Stimulated activated CD8-positive, alpha-beta memory T cell treated with anti-CD3 and anti-CD28 coated beads, Interleukin-12 subunit alpha, Interleukin-12 subunit beta, amount 100 ng/mL, for 24 hours (primary cell): ENCODE data around the gene SRBD1.

Experiments
- DNase-seq: peaks from one replicate; pipeline ENCODE4 v3.0.0-alpha.2; 2020; ENCODE audit errors: extremely low read depth

Gene SRBD1

DNA sequence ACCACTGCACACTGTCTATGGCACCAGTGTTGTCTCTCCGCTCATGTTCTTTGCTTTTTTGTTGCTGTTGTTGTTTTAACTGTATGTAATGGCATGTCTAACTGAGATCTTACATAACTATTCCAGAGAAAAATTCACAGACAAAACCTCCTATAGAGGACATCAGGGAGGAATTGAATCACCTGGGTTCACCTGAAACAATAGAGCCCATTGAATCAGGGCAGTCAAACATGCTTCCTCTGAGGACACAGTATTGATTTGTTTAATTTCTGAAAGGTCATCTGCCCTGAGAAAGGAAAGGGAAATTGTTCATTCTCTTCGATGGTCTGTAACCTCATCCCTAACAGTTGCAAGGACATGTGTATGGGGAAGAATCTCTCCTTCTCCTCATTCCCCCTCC, 237.5 kb downstream of the SRBD1 start:
- DNase-seq, result no peak

DNA sequence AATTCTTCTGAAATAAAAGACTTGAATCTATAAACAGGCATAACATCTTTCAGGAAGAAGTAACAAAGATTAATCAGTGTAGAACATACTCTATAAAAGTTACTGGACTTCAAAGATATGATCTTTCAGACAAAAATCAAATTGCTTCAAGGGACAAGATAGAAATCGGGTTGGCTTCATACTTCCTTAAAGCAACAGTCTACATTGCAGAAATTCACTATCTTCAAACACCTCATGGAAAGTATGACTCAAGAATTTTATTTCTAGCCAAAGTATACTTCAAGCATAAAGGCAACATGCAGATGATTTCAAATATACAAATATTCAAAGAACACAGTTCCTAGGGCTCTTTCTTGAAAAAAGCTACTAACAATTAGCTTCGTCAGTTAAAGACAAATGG, 240.7 kb downstream of the SRBD1 start:
- no peak for DNase-seq

GRCh38 chr2:45368792-45369191, 242.3 kb downstream of the SRBD1 start:
- DNase-seq, result no peak

DNA sequence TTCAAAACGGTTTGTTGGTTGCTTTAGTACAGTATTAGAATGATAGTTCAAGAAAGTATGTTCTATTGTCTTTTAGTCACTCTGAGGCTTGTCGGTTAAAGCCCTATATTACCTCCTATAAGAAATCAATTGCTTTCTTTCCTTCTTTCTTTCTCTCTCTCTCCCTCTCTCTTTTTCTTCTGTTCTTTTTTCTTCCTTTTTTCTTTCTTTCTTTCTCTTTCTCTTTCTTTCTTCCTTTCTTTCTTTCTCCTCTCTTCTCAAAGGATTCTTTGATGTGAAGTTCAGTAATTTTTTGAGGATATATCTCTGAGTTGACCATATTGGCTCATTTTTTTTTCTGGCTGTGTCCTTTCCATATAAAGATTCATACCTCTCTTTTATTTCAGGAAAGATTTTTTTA, 249.4 kb downstream of the SRBD1 start:
- no peak for DNase-seq

DNA sequence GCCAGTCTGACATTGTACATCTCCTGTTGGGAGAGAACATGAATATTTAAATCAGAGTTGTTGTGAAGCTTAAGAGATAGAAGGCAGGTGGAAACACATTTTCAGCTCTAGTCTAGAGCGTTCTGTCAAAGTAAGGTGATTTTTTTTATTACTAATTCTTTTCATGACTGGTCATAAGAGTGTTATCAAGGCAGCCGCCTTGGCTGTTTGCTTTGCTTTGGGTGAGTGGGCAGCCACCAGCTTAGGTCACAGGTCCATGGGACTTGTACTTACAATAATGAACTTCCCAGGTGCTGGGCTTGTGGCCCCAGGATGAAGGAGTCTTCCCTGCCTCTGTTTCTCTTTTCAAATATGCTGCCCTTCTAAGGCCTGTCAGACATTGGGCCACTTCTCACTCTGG, 256.3 kb downstream of the SRBD1 start:
- no peak for DNase-seq

- DNase-seq, result no peak
These were observed 257.2 kb downstream of the SRBD1 start for GRCh38 chr2:45353879-45354278.

GRCh38 chr2:45352506-45352905, 258.6 kb downstream of the SRBD1 start:
- DNase-seq, result no peak

DNA sequence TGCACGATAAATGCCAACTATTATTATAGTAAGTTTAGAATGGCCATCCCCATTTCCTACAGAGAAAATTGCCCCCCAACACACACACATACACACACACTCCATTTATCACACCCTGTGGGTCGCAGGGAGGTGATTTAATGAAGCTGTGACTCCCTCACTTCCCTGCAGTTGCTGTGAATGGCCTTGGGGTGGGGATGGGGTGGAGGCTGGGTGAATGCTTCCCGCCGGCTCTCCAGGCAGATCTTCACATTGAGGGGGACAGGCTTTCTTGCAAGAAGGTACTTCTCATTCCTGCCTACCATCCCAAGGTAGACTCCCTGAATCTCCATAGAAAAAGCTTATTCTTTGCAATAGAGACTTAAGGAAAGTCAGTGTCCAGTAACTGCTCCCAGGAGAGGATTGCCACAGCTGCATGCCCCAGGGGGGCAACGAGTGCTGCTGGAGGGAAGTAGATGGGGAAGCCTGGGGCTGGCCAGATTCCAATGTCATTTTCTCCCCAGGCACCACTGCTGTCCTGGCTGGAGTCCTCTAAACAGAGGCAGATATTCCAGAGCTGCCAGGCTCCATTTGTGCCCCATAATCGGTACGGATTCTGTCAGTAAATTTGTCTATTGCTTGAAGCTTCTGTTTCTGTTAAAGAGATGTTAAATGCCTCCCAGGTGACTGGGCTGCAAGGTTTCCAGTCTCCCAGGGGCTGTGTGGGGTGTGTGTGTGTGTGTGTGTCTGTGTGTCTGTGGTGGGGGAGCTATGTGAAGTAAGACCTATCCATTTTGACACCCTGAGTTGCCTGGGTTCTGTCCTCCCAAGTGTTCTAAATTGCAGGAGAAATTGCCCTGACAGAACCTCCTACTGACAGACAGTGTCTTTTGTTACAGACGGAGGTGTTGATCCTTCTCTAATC, 265.5 kb downstream of the SRBD1 start:
- no peak for DNase-seq

DNA sequence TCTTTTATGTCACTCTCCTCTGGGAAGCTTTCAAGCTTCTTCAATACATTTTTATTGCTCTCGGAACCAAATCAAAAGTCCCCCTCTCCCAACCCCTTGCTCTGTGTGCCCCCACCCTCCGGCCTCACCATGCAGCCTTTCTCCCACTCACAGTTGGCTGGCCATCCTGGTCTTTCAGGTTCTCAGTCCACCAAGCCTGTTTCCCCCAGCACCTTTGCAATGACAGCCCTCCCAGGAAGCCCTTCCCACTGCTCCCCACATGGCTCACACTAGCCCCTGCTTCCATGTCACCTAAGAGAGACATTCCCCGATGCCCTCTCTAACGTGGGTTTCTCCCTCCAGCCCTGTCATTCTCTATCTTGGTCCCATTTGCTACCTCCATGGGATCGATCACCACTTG, 266.6 kb downstream of the SRBD1 start:
- DNase-seq, result no peak

DNA sequence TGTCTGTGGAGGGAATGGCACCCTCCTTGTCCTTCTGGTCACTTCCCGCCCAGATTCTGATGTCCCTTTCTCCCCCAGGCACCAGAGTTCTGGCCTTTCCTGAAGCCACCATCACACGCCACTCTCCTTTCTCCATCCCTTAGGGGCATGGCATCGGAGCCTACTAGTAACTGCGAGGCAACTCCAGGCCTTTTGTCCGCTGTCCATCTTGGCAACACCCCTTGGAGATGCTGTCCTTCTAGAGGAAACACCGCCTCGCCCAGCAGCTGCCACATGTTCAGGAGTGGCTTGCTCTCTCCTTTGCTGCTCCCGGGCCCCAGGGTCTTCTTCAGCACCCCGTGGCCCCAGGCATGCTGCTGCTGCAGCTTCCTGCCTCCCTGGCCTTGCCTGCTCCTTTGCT, 267.0 kb downstream of the SRBD1 start:
- DNase-seq, result no peak

- DNase-seq, result no peak
These were observed 267.6 kb downstream of the SRBD1 start for GRCh38 chr2:45343251-45344017.

DNA sequence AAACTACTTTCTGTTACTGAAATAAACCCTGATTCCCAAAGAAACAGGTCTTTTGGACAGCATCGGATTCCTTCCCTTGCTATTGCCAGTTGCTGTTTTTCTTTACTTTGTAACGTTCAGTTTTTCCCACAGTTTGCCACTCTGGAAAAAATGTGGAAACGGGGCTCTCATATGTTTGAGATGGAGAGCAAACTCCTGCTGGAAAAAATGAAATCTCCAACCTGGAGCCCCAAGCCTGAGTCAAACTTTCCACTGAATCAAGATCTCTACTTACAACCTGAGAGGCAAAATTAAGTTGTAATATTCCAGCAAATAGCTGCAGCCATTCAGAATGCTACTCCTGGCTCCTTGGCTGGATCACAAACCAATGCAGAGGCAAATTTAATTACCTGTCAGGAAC, 270.7 kb downstream of the SRBD1 start:
- DNase-seq, result no peak

DNA sequence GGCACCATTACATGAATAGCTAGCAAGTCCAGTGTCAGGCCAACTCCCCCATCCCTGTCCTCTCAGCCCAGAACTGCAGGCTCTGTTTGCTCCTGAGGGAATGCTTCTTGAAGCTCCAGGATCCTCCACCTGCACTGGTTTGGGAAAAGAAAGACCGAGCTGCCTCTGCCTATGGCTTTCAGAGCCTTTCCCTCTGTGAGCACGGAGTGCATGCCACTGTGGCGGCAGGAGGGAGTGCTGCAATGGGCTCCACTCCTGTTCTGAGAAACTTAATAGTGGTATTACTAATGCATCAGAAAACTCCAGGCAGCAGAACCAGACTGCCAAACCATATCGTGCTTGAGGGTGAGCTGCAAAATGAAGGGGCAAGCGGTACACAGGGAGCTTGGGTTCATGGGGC, 271.8 kb downstream of the SRBD1 start:
- DNase-seq, result no peak
